Chondrocyte (in vitro differentiated cells): ENCODE data around the gene BCAR3. TPM values are rescaled to one million over a fixed set of nuclear protein-coding genes. Genes with fewer than 3 reads are reported as not detected.

Experiments used
- DNase-seq: peaks from one replicate; pipeline ENCODE4 v3.0.0; 2021; ENCODE audit warnings: mixed read lengths, low spot score
- H3K27ac Mint-ChIP-seq: one replicate; pipeline ENCODE4 v1.8.0; 2021; ENCODE audit warnings: mild to moderate bottlenecking, moderate library complexity, mixed read lengths; ENCODE audit not compliant: unreplicated experiment
- H3K27me3 Mint-ChIP-seq: 2 replicates; pipeline ENCODE4 v1.8.0; 2021; ENCODE audit warnings: low read depth, mixed read lengths
- H3K36me3 Mint-ChIP-seq: 2 replicates; pipeline ENCODE4 v1.8.0; 2021; ENCODE audit warnings: low read depth, mixed read lengths
- H3K4me1 Mint-ChIP-seq: 2 replicates; pipeline ENCODE4 v1.8.0; 2021; ENCODE audit warnings: low read depth, mild to moderate bottlenecking, mixed read lengths
- H3K4me3 Mint-ChIP-seq: one replicate; pipeline ENCODE4 v1.8.0; 2021; ENCODE audit warnings: mild to moderate bottlenecking, moderate library complexity, mixed read lengths; ENCODE audit not compliant: unreplicated experiment
- H3K9me3 Mint-ChIP-seq: 2 replicates; pipeline ENCODE4 v1.8.0; 2021; ENCODE audit warnings: low read depth, mixed read lengths
- total RNA-seq: library from RNA; stranded (reverse); gene quantifications from 3 replicates; pipeline ENCODE4 v1.2.1, GENCODE V29; 2021
- TF ChIP-seq, protein P1 (sequence below): fragments of 200-600 bp; sonication (generic); IDR thresholded peaks from 2 replicates; pipeline ENCODE4 v1.5.0; 2021; ENCODE audit warnings: antibody characterized with exemption, mild to moderate bottlenecking, moderate library complexity

Gene BCAR3
- total RNA-seq, 1 donor from 2014 or later, result 18.5 TPM

DNA sequence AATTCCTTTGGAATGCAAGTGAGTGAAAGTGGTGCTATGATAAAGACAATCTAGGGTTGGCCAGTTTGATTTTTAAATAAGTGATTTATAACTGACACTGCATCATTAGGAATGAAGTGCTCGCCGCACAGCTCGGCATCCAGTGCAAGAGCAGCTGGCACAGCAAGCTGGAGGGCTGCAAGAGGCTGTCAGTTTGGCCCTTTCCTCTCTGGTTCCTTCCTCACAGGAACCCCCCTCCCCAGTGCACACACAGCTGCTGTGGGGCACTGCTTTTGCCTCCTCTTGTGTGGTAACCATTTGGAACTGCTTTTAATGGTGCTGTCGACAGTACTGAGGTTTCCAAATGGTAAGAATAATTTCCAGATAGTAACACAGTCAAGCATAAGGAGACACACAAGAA is 10.4 kb upstream of the BCAR3 start:
- TF ChIP-seq, protein P1, sequence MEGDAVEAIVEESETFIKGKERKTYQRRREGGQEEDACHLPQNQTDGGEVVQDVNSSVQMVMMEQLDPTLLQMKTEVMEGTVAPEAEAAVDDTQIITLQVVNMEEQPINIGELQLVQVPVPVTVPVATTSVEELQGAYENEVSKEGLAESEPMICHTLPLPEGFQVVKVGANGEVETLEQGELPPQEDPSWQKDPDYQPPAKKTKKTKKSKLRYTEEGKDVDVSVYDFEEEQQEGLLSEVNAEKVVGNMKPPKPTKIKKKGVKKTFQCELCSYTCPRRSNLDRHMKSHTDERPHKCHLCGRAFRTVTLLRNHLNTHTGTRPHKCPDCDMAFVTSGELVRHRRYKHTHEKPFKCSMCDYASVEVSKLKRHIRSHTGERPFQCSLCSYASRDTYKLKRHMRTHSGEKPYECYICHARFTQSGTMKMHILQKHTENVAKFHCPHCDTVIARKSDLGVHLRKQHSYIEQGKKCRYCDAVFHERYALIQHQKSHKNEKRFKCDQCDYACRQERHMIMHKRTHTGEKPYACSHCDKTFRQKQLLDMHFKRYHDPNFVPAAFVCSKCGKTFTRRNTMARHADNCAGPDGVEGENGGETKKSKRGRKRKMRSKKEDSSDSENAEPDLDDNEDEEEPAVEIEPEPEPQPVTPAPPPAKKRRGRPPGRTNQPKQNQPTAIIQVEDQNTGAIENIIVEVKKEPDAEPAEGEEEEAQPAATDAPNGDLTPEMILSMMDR, result no peak
- no peak overlapping the region for H3K4me3 Mint-ChIP-seq
- H3K4me1 Mint-ChIP-seq, result no peaks in the 10 kb centered on the region
- H3K27me3 Mint-ChIP-seq, result no peaks in the 10 kb centered on the region
- H3K9me3 Mint-ChIP-seq, result no peaks in the 10 kb centered on the region
- H3K36me3 Mint-ChIP-seq, result no peaks in the 10 kb centered on the region
- no peak for DNase-seq
- peak overlapping the region; percentile 78 for H3K27ac Mint-ChIP-seq

DNA sequence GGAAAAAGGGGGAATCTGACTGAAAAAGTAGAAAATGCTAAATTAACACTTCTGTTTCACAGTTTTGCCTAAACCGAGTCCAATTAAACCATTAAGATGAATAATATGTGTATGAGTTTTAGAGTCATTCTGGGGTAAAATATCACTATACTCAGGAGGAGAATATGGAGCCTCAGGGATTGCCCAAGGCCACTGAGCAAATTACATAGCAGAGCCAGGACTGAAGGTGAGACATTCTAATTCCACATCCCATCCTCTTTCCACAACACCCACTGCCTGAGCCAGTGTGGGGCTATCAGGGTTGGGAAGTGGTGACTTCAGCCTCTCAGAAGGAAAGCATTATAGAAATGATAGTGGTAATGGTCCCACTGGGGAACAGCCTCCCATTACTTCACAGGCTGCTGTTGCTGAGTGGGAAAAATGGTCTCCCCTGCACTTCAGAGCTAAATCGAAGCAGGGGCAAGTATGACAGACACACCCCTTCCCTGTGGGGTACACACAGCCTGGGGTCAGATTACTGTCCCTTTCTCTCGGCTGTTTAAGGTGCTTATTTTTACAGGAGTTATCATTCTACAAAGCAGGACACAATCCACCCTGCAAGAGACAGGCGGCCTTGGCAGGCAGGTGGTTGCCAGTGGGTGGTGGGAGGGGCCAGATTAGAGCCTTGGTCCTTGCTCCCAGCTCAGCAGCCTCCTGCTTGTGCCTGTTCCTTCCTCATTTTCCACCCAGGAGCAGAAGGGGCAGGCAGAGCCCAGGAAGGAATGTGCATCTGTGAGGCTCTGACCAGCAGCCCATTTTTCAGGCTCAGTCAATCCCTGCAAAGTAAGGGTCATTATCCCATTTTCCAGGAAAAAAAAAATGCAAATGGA is 9.5 kb upstream of the BCAR3 start:
- no peaks in the 10 kb centered on the region for H3K36me3 Mint-ChIP-seq
- TF ChIP-seq, protein P1, result no peak
- H3K4me1 Mint-ChIP-seq, result no peaks in the 10 kb centered on the region

DNA sequence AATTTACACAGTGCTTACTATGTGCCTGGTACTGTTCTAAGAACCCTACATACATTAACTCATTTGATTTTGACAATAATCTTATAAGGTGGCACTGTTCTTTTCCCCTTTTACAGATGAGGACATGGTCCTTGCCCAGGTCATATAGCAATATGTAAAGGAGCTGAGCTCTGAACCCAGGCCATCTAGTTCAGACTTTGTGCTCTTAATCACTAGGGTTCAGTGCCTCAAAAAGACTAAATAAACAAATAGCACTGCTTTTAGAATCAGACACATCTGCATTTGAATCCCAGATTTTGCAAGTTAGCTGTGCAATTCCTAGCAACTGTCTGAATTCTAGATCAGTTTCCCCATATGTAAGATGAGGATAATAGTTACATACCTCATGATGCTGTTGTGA is 8.7 kb upstream of the BCAR3 start:
- Mint-ChIP-seq H3K27me3 (no peaks in the 10 kb centered on the region), H3K4me1 (no peaks in the 10 kb centered on the region), H3K4me3 (no peak overlapping the region), H3K36me3 (no peaks in the 10 kb centered on the region), H3K27ac (no peak overlapping the region), H3K9me3 (no peaks in the 10 kb centered on the region)
- TF ChIP-seq, protein P1, result no peak
- no peak for DNase-seq

More for the DNA sequence above, 9.5 kb upstream of the BCAR3 start:
- DNase-seq, result no peak
- Mint-ChIP-seq H3K27ac (no peak overlapping the region), H3K27me3 (no peaks in the 10 kb centered on the region), H3K9me3 (no peaks in the 10 kb centered on the region), H3K4me3 (no peak overlapping the region)

DNA sequence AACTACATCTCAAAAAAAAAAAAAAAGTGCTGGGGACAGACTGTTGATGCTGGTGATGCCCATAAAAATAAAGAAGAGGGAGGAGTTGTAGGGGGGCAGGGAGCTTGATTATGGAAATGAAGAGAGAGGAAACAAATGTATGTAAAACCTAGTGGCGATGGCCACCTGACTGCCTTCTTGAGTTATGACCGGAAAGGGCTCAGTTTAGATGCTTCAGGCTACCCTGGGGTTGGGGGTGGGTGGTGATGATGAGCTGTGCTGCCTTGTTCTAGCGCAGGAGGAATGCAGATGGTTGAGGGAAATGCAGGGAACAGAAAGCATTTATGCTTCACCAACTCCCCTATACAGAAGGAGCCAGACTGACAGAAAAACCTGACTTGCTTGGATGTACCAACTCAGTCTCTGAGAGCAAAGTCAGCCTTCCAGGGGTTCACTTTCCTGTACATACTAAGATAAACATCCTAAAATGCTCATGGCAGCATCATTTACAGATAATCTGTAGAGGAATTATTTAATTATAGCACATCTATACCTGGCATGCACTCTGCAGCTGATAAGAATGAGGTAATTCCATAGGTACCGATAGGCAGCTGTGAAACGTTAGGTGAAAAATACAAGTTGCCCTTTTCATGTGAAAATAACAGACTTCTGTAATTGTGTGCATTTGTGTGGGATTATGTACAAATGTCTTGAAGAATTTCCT is 8.0 kb upstream of the BCAR3 start:
- TF ChIP-seq, protein P1, result no peak
- Mint-ChIP-seq H3K9me3 (no peaks in the 10 kb centered on the region), H3K36me3 (no peaks in the 10 kb centered on the region), H3K4me3 (no peak overlapping the region), H3K27ac (no peak overlapping the region), H3K4me1 (no peaks in the 10 kb centered on the region), H3K27me3 (no peaks in the 10 kb centered on the region)
- DNase-seq, result no peak

DNA sequence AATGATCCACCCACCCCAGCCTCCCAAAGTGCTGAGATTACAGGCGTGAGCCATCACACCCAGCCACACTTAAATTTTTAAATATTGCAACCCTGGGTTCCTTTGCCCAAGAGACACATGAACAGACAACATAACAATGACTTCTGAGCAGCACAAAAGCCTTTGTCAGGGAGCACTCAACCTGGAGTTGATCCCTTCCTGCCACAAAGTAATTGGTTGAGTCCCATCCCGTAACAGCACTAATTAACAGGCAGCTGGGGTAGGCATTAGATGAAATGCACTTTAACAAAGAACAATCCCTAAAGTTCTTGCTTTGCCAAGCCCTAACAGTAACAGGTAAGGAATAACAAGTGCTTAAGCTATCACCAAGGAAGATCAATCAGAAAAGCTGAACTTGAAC is 5.9 kb upstream of the BCAR3 start:
- Mint-ChIP-seq H3K4me3 (no peak overlapping the region), H3K4me1 (no peaks in the 10 kb centered on the region), H3K36me3 (no peaks in the 10 kb centered on the region), H3K27ac (no peak overlapping the region), H3K9me3 (no peaks in the 10 kb centered on the region), H3K27me3 (no peaks in the 10 kb centered on the region)
- TF ChIP-seq, protein P1, result no peak
- DNase-seq, result no peak
